ENCODE results near the gene GGACT. TPM values are rescaled to one million over a fixed set of nuclear protein-coding genes. Genes with fewer than 3 reads are reported as not detected.
A peak's percentile ranks its signal among the peaks of the same experiment; 100 is the strongest.

Gene GGACT
- total RNA-seq, 3 donors from 2014 or later (not counting 1 experiment from before 2014, with no cell fraction given), result 8.8 to 16.4 (median 15.1) TPM

DNA sequence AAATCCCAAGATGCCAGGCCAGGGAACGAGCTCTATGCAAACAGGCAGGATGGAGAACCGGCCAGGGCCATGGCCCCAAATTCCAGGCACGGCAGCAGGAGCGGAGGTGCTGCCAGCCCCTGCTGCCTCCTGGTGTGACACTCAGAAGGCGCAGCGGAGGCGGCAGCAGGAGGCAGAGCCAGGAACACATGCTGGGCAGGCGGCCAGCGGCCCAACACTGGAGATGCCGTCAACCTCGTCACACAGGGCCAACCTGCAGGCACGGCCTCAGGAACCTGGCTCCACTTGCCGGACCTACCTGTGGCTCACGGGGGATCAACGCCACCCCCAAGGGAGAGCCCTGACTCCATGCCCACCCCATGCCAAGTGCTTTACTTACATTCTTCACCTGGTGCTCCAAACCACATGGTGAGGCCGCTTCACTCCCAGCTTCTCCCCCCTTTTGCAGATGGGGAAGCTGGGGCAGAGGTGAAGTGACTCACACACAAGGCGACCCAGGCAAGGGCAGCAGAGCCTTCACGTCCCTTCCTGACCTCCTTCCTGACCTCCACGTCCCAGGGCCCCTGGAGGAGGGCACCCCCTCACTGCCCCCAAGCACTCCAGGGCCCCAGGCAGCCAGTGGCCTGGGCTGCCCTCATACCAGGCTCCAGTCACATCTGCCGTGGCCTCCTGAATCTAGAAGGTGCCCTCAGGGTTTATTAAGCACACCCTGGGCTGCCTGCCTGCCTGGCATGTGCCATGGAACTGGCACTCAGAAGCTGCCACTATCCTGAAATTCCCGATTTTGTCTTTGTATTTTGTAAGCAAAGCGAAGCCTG lies 43.5 kb downstream of the GGACT start:
- intact Hi-C loops (cut with micrococcal nuclease), result no loop called here
- Mint-ChIP-seq H3K9me3 (no peaks in the 10 kb centered on the region), H3K4me1 (peaks cover 5 to 11% of the 10 kb centered on the region in 2 donors), H3K36me3 (no peaks in the 10 kb centered on the region), H3K4me3 (no peak overlapping the region), H3K27me3 (ENCODE audit: low read depth in 2 of 2) (no peaks in the 10 kb centered on the region), H3K27ac (no peak overlapping the region)
- peaks cover 4% of the 10 kb centered on the region for H3K4me1 ChIP-seq (ENCODE audit: control insufficient read depth, insufficient read depth, low read length)
- 91% methylated on average over 22 of the region's 22 CpGs for WGBS (ENCODE audit: insufficient coverage)
- no peaks in the 10 kb centered on the region for H3K36me3 ChIP-seq (ENCODE audit: control insufficient read depth, insufficient read depth, low read length)
- no peak for ATAC-seq
- no peak overlapping the region for H3K27ac ChIP-seq (ENCODE audit: low read length)
- H3K27me3 ChIP-seq (ENCODE audit: control insufficient read depth, insufficient read depth, low read length), result no peaks in the 10 kb centered on the region
- DNase-seq, result no peak
- no peaks in the 10 kb centered on the region for H3K9me3 ChIP-seq (ENCODE audit: control insufficient read depth, insufficient read depth, low read length)
- H3K4me3 ChIP-seq (ENCODE audit: low read length), result no peak overlapping the region
- no peak for TF ChIP-seq CTCF (IDR thresholded peaks at IDR 0.05)

- ATAC-seq, result no peak
- Mint-ChIP-seq H3K9me3 (no peaks in the 10 kb centered on the region), H3K36me3 (no peaks in the 10 kb centered on the region), H3K4me1 (peaks cover 5 to 11% of the 10 kb centered on the region in 2 donors), H3K27ac (no peak overlapping the region), H3K4me3 (no peak overlapping the region), H3K27me3 (ENCODE audit: low read depth in 2 of 2) (no peaks in the 10 kb centered on the region)
- Histone ChIP-seq H3K27ac (ENCODE audit: low read length) (no peak overlapping the region), H3K4me1 (ENCODE audit: control insufficient read depth, insufficient read depth, low read length) (peaks cover 4% of the 10 kb centered on the region), H3K27me3 (ENCODE audit: control insufficient read depth, insufficient read depth, low read length) (no peaks in the 10 kb centered on the region), H3K36me3 (ENCODE audit: control insufficient read depth, insufficient read depth, low read length) (no peaks in the 10 kb centered on the region), H3K9me3 (ENCODE audit: control insufficient read depth, insufficient read depth, low read length) (no peaks in the 10 kb centered on the region), H3K4me3 (ENCODE audit: low read length) (no peak overlapping the region)
- 91% methylated on average over 24 of the region's 26 CpGs for WGBS (ENCODE audit: insufficient coverage)
- DNase-seq, result no peak
- intact Hi-C loops (cut with micrococcal nuclease), result loop anchor here (2.0 kb wide), 1 partner anchor 887 kb away; no protein-coding TSS in a partner anchor
- TF ChIP-seq CTCF (IDR thresholded peaks at IDR 0.05), result no peak
Observed at GRCh38 chr13:100543872-100544602, 44.6 kb downstream of the GGACT start.

DNA sequence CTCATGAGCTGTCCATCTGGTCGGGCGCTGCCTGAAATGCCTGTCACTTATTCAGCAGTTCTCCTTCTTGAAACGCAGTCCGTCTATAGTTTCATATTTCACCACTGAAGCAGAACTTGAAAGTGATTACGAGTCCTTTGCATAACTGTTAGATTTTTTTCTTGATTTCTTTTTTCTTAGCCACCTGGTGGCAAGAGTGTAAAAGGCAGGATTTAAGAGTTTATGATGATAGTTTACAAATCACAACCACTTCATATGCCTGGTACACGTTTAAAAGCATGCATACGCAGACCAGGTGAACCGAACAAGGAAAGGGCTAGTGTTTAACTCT lies 45.8 kb downstream of the GGACT start:
- no peak overlapping the region for H3K4me3 Mint-ChIP-seq
- H3K36me3 ChIP-seq (ENCODE audit: control insufficient read depth, insufficient read depth, low read length), result no peaks in the 10 kb centered on the region
- intact Hi-C loops (cut with micrococcal nuclease), result loop anchor here (2.0 kb wide), 1 partner anchor 886 kb away; no protein-coding TSS in a partner anchor
- H3K9me3 ChIP-seq (ENCODE audit: control insufficient read depth, insufficient read depth, low read length), result no peaks in the 10 kb centered on the region
- peaks cover 5 to 11% of the 10 kb centered on the region in 2 donors for H3K4me1 Mint-ChIP-seq
- no peaks in the 10 kb centered on the region for H3K27me3 Mint-ChIP-seq (ENCODE audit: low read depth in 2 of 2)
- no peaks in the 10 kb centered on the region for H3K36me3 Mint-ChIP-seq
- no peak overlapping the region for H3K27ac ChIP-seq (ENCODE audit: low read length)
- ATAC-seq (peak in 2 of 3 donors; percentile 35 to 37), DNase-seq (peak in 1 of 2 donors; percentile 58)
- peaks cover 4% of the 10 kb centered on the region for H3K4me1 ChIP-seq (ENCODE audit: control insufficient read depth, insufficient read depth, low read length)
- no peaks in the 10 kb centered on the region for H3K27me3 ChIP-seq (ENCODE audit: control insufficient read depth, insufficient read depth, low read length)
- peak; percentile 43 for TF ChIP-seq CTCF (IDR thresholded peaks at IDR 0.05)
- 12% methylated on average over 5 of the region's 8 CpGs for WGBS (ENCODE audit: insufficient coverage)
- no peak overlapping the region for H3K4me3 ChIP-seq (ENCODE audit: low read length)
- H3K27ac Mint-ChIP-seq, result no peak overlapping the region
- H3K9me3 Mint-ChIP-seq, result no peaks in the 10 kb centered on the region

Data from natural killer cell (primary cell).